Measurements from ENCODE around the gene DDX20. TPM values are rescaled to one million over a fixed set of nuclear protein-coding genes. Genes with fewer than 3 reads are reported as not detected.
"Not testable (repeated sequence)": the region's sequence is repeated elsewhere in the genome, so short reads cannot be mapped to it uniquely, and the experiment has no call there.

DDX20 gene
- total RNA-seq, 2 donors from 2014 or later: 6.1 to 8.8 TPM

DNA sequence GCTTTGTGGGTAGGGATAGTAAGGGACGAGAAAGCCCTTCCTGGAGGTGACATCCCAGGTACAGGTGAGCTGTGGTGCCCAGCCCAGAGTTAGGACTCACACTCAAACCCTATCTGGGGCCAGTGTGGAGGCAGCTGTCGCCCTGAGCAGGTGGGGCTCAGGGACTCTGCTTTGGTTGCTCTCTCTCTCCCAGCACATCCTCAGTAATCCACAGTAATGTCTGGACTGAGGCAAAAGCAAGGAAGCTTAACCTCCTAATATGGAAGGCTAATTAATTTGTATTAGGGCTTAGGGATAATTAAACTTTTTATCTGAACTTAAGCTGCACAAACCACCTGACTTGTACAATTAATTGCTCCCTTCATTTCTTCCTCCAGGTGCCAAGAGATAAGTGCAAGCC is 38.2 kb downstream of the DDX20 start:
- Histone ChIP-seq H3K4me1 (peaks cover 0 to 6% of the 10 kb centered on the region in 2 donors), H3K36me3 (no peaks in the 10 kb centered on the region), H3K4me3 (no peak overlapping the region), H3K9me3 (no peaks in the 10 kb centered on the region), H3K27ac (no peak overlapping the region), H3K27me3 (no peaks in the 10 kb centered on the region)
- no peak for TF ChIP-seq CTCF (IDR thresholded peaks at IDR 0.05)
- DNase-seq (ENCODE audit: low spot score): no peak

- TF ChIP-seq CTCF (IDR thresholded peaks at IDR 0.05): no peak
- no peaks in the 10 kb centered on the region for H3K27me3 ChIP-seq
- no peaks in the 10 kb centered on the region for H3K36me3 ChIP-seq
- H3K4me3 ChIP-seq: no peak overlapping the region
- H3K9me3 ChIP-seq: no peaks in the 10 kb centered on the region
- no peak for DNase-seq (ENCODE audit: low spot score)
- no peak overlapping the region for H3K27ac ChIP-seq
- H3K4me1 ChIP-seq: no peaks in the 10 kb centered on the region
Measured at GRCh38 chr1:111795401-111795800, 39.7 kb downstream of the DDX20 start.

DNA sequence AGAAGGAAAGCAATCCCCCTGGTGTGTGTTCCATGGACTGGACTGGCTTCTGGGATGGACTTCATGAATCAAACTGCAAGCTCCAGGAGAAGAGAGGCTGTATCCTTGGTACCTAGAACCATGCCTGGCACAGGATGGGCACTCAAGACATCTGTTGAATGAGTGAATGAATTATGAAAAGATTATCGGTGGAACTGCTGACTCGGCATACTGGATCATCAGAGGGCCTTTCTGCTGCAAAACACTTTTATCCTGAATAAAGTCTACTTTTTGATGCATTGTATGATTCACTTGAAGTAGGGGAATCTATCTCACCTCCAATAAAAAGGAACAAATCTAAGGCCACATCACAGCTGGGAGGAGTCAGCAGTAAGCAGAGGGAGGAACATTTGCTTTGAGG is 42.9 kb downstream of the DDX20 start:
- H3K4me3 ChIP-seq: no peak overlapping the region
- H3K4me1 ChIP-seq: peaks cover 0 to 14% of the 10 kb centered on the region in 2 donors
- no peak for TF ChIP-seq CTCF (IDR thresholded peaks at IDR 0.05)

GRCh38 chr1:111799722-111800121 is 44.0 kb downstream of the DDX20 start:
- not testable (repeated sequence) for H3K27ac ChIP-seq; H3K9me3 ChIP-seq; H3K4me3 ChIP-seq; DNase-seq (ENCODE audit: low spot score); H3K36me3 ChIP-seq; H3K27me3 ChIP-seq
- H3K4me1 ChIP-seq: peaks cover 0 to 21% of the 10 kb centered on the region in 2 donors

More for the DNA sequence above, 42.9 kb downstream of the DDX20 start:
- DNase-seq (ENCODE audit: low spot score): no peak
- no peaks in the 10 kb centered on the region for H3K9me3 ChIP-seq
- no peaks in the 10 kb centered on the region for H3K27me3 ChIP-seq
- no peaks in the 10 kb centered on the region for H3K36me3 ChIP-seq
- no peak overlapping the region for H3K27ac ChIP-seq

- DNase-seq (ENCODE audit: low spot score): no peak
- Histone ChIP-seq H3K27ac (peak overlapping the region; percentile 57 to 73), H3K36me3 (no peaks in the 10 kb centered on the region), H3K4me3 (no peak overlapping the region), H3K9me3 (no peaks in the 10 kb centered on the region), H3K27me3 (no peaks in the 10 kb centered on the region), H3K4me1 (peaks cover 0 to 21% of the 10 kb centered on the region in 2 donors)
- TF ChIP-seq CTCF (IDR thresholded peaks at IDR 0.05): peak in 1 of 2 donors; percentile 34
Measured at GRCh38 chr1:111801071-111801850, 45.6 kb downstream of the DDX20 start.

- Histone ChIP-seq H3K27ac (peak overlapping the region; percentile 57 to 73), H3K4me3 (no peak overlapping the region), H3K4me1 (peaks cover 0 to 21% of the 10 kb centered on the region in 2 donors), H3K36me3 (no peaks in the 10 kb centered on the region), H3K9me3 (no peaks in the 10 kb centered on the region), H3K27me3 (no peaks in the 10 kb centered on the region)
- no peak for TF ChIP-seq CTCF (IDR thresholded peaks at IDR 0.05)
- no peak for DNase-seq (ENCODE audit: low spot score)
Measured at GRCh38 chr1:111802110-111802509, 46.4 kb downstream of the DDX20 start.

All from right atrium auricular region (tissue), 2 donors.